ENCODE data around the gene TMEM14C.
"Not testable (repeated sequence)": the region's sequence is repeated elsewhere in the genome, so short reads cannot be mapped to it uniquely, and the experiment has no call there.

The TMEM14C gene

DNA sequence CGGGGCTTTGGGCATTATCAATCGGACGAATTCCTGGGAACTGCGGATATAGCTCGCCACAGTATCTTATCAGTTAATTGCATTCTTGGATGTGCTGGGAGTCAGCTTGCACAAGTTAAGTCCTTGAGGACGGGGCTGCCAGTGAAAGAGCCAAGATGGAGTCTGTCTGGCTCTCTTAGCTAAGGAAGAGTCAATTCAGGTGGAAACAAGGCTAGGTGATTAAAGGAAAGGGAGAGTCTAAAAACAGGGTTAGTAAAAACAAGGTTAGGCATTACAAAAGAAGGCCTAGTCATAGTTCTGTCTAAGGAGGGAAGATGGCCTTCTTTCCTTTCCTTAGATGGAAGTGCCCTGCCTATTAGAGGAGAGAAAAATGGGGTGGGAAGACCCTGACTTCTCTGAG lies 27.7 kb downstream of the TMEM14C start:
- DNase-seq; in situ Hi-C loops (cut with HindIII; ENCODE audit: low pct_ligation_motif_present, low pct_unique_long_range_greater_than_20kb, low sequenced_read_pairs): not testable (repeated sequence)

DNA sequence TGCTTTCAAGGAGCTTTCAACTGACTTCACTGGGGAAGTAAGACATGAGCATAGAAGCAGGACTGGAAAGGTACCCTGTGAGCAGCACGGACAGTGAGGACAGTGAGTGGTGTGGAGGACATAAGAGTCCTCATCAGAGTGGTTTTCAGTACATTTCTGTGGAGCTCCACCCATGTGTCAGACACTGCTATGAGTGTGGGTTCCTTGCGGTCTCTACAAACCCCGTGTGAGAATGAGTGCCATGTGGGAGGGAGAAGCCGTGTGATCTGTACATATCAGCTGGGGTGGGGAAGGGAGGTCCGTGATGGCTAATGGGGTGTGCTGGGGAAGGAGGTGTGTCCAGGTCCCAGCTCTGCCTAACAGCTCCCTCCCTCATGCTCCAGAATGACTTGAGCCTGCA lies 28.9 kb downstream of the TMEM14C start:
- in situ Hi-C loops (cut with HindIII; ENCODE audit: low pct_ligation_motif_present, low pct_unique_long_range_greater_than_20kb, low sequenced_read_pairs); DNase-seq: not testable (repeated sequence)

DNA sequence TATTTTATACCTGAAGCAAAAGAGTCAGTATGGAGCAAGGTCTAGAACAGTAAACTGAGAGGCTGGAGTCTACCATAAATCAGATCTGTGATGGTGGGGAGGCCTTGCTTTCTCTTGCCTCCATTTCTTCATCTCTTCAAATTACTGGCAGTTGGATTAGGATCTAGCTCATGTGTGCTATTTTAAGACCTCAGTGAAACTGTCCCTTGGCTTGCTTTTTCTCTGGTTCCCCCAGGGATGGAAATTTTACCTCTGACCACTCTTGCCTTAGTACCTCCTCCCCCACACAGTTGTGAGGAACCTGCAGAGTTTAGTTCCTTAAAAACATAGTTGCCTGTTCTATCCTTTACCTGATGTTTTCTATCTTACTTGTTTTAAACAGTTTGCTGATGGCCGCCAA lies 33.2 kb downstream of the TMEM14C start:
- no peak for DNase-seq
- in situ Hi-C loops (cut with HindIII; ENCODE audit: low pct_ligation_motif_present, low pct_unique_long_range_greater_than_20kb, low sequenced_read_pairs), result no loop called here

DNA sequence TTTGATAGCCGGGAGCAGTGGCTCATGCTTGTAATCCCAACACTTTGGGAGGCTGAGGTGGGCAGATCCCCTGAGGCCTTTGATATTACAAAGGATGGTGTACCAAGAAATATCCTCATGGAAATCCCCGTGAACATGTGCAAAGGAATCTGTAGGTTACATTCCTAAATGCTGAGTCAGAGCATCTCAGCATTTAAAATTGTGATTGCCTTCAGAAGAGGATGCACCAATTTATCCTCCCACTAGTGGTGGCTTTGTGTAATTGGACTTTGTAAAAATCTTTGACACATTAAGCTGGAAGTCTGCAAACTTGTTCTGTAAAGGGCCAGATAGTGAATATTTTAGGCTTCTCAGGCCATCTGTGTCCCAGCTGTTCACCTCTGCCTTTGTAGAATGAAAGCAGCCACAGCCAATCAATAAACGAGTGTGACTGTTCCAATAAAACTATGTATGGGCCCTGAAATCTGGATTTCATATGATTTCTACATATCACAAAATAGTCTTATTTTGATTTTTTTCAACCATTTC lies 36.5 kb downstream of the TMEM14C start:
- DNase-seq, result peak; percentile 95
- in situ Hi-C loops (cut with HindIII; ENCODE audit: low pct_ligation_motif_present, low pct_unique_long_range_greater_than_20kb, low sequenced_read_pairs), result no loop called here

DNA sequence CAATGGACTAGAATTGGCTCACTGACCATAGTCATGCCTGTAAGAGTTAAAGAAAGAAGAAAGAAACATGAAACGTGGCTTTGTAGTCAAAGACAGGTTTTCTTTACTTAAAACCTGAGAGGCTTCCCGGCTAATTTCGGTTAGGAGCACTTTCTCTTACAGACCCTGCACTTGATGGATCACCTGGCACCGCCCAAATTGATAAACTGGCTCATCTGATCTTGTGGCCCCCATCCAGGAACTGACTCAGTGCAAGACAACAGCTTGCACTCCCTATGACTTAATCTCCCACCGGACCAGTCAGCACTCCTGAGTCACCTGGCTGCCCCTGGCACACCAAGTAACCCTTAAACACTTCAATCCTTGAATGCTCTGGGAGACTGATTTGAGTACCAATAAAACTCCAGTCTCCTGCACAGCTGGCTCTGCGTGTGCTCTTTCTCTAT lies 37.0 kb downstream of the TMEM14C start:
- peak; percentile 89 for DNase-seq
- in situ Hi-C loops (cut with HindIII; ENCODE audit: low pct_ligation_motif_present, low pct_unique_long_range_greater_than_20kb, low sequenced_read_pairs), result no loop called here

DNA sequence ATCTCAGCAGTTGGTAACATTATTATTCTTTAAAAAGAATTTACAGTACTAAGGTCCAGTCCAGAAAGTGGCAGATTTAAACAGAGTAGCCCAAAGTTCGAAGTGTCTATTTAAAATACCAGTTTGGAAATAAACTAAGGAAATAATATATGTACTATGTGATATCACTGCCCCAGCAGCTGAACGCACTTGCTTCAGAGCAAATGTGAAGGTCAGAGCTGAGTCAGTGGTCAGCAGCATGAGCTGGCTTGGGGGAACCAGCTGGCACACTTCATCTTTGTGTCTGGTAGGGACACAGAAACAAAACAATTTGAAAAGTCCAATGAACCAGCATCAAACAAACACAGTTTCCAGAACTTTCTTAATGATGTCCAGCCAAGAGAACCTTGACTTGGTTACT lies 40.1 kb downstream of the TMEM14C start:
- no peak for DNase-seq
- in situ Hi-C loops (cut with HindIII; ENCODE audit: low pct_ligation_motif_present, low pct_unique_long_range_greater_than_20kb, low sequenced_read_pairs), result no loop called here

DNA sequence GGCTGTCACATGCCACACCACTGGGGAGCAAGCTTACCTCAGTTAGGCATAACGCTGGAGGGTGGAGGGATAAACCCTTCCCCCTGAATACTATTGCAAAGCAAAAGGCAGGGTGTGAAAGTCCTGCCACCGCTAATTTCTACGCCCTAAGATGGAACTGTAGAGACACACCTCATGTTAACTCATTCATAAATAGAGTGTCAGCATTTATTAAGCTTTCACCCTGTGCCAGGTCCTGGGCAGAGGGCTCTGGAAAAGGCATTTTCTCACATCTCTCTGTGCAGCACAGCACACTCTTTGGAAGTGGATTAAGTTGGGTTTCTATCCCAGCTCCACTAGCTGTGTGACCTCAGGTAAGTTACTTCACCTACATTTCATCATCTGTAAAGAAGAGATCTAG lies 46.5 kb downstream of the TMEM14C start:
- in situ Hi-C loops (cut with HindIII; ENCODE audit: low pct_ligation_motif_present, low pct_unique_long_range_greater_than_20kb, low sequenced_read_pairs), result no loop called here
- DNase-seq, result no peak

DNA sequence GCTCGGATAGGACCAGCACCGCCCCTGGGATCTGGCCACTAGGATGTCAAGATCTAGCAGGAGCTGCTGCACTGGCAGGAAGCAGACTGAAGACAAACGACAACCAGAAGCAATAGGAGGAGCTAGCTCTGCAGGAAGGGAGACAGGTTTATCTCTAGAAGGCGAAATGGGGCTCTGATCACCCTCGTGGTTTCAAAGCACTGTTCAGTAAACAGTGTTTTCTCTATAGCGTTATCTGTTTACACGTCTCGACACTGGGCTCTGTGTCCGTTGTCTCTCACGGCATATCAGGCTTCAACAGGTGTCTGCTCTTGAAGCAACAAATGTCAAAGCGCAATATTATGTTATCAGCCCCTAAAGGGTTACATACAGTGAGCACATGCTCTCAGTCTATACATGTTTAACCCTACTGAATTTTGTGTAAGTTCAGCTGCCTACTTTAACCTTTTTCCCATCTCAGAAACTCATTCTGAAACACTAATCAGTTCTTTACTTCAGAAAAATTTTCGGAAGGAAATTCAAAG lies 48.6 kb downstream of the TMEM14C start:
- no peak for DNase-seq
- in situ Hi-C loops (cut with HindIII; ENCODE audit: low pct_ligation_motif_present, low pct_unique_long_range_greater_than_20kb, low sequenced_read_pairs), result no loop called here

DNA sequence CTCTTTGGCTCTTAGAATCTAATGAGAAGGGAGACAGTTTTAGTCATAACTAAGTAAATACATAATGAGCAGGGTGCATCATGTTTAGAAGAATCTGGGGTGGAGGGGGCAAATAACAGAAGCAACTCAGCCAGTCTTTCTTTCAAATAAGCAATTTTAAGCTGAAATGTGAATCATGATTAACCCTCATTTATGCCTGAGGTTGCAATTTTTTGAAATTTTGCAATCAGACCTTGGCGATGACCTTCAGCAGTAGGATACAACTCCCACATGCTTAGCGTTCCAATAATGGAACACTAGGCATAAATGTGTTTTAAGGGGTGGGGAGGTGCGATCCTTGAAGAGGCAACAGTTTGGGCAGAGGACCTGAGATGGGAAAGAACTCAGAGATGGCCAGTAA lies 55.4 kb downstream of the TMEM14C start:
- DNase-seq, result no peak
- in situ Hi-C loops (cut with HindIII; ENCODE audit: low pct_ligation_motif_present, low pct_unique_long_range_greater_than_20kb, low sequenced_read_pairs), result no loop called here

DNA sequence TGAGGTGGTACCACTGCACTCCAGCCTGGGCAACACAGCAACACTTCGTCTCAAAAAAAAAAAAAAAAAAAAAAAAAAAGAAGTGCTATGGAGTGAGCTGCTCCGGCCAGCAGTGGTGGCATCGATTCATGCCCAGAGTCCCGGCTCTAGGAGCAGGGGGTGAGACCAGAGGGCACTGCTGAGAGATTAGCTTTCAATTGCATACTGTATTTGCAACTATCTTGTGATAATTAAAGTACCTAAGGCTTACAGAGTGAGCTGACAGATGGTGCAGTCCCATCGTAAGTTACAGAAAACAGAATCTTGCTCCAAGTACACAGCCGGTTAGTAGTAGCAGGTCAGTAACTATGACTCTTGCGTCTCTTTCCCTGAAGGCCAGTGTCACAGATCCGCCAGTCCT lies 56.2 kb downstream of the TMEM14C start:
- no peak for DNase-seq
- in situ Hi-C loops (cut with HindIII; ENCODE audit: low pct_ligation_motif_present, low pct_unique_long_range_greater_than_20kb, low sequenced_read_pairs), result no loop called here

Measured in ACHN (cell line).